ENCODE measurements around the gene FLYWCH2. TPM values are rescaled to one million over a fixed set of nuclear protein-coding genes. Genes with fewer than 3 reads are reported as not detected.

FLYWCH2 gene
- total and polyA plus RNA-seq, 10 donors = 27.5 to 98.6 (median 49.0) TPM

GRCh38 chr16:2839650-2840450 is 43.2 kb upstream of the FLYWCH2 start:
- WGBS, 5 donors = 86 to 95% (median 88%) methylated on average over 9 to 15 of the region's 15 CpGs
- TF ChIP-seq POLR2AphosphoS5 (IDR thresholded peaks at IDR 0.05) (no peak), CTCF (IDR thresholded peaks at IDR 0.05 in 8 of 11, conservative IDR thresholded peaks at IDR 0.05 in 3 of 11) (no peak), POLR2A (IDR thresholded peaks at IDR 0.05) (no peak)
- intact Hi-C loops (cut with DNase I; ENCODE audit: low total_unique reads) = no loop called here
- peaks cover 14 to 39% (median 32%) of the 10 kb centered on the region in 6 donors for H3K4me1 ChIP-seq
- H3K27me3 ChIP-seq (replicated peaks in 1 of 7) = peaks cover 0 to 36% (median 0%) of the 10 kb centered on the region in 7 donors
- H3K27ac ChIP-seq = no peak overlapping the region
- DNase-seq = peak; percentile 58
- H3K9me3 ChIP-seq = no peaks in the 10 kb centered on the region
- H3K4me3 ChIP-seq = no peak overlapping the region
- H3K36me3 ChIP-seq = no peaks in the 10 kb centered on the region

GRCh38 chr16:2840914-2841313 is 42.1 kb upstream of the FLYWCH2 start:
- DNase-seq = peak; percentile 72
- TF ChIP-seq POLR2AphosphoS5 (IDR thresholded peaks at IDR 0.05) (no peak), CTCF (IDR thresholded peaks at IDR 0.05 in 8 of 11, conservative IDR thresholded peaks at IDR 0.05 in 3 of 11) (no peak), POLR2A (IDR thresholded peaks at IDR 0.05) (no peak)
- H3K27ac ChIP-seq = peak overlapping the region in 2 of 8 donors; percentile 79 to 85
- WGBS, 5 donors = 53 to 69% (median 66%) methylated on average over 4 to 12 of the region's 12 CpGs
- H3K9me3 ChIP-seq = no peaks in the 10 kb centered on the region
- peaks cover 0 to 27% (median 0%) of the 10 kb centered on the region in 7 donors for H3K27me3 ChIP-seq (replicated peaks in 1 of 7)
- peak overlapping the region in 1 of 8 donors; percentile 50 for H3K4me3 ChIP-seq
- H3K4me1 ChIP-seq = peaks cover 14 to 39% (median 32%) of the 10 kb centered on the region in 6 donors
- intact Hi-C loops (cut with DNase I; ENCODE audit: low total_unique reads) = no loop called here
- no peaks in the 10 kb centered on the region for H3K36me3 ChIP-seq

GRCh38 chr16:2841606-2842339 is 41.2 kb upstream of the FLYWCH2 start:
- Histone ChIP-seq H3K27me3 (replicated peaks in 1 of 7) (peaks cover 0 to 19% (median 0%) of the 10 kb centered on the region in 7 donors), H3K36me3 (no peaks in the 10 kb centered on the region), H3K4me3 (peak overlapping the region in 4 of 8 donors; percentile 4 to 50 (median 12)), H3K4me1 (peaks cover 14 to 39% (median 32%) of the 10 kb centered on the region in 6 donors), H3K27ac (peak overlapping the region; percentile 8 to 85 (median 65)), H3K9me3 (no peaks in the 10 kb centered on the region)
- intact Hi-C loops (cut with DNase I; ENCODE audit: low total_unique reads) = no loop called here
- 58 to 74% (median 72%) methylated on average over 5 to 18 of the region's 18 CpGs for WGBS, 5 donors
- peak; percentile 74 for DNase-seq
- no peak for TF ChIP-seq CTCF (IDR thresholded peaks at IDR 0.05 in 8 of 11, conservative IDR thresholded peaks at IDR 0.05 in 3 of 11)
- TF ChIP-seq POLR2A (IDR thresholded peaks at IDR 0.05) = no peak
- TF ChIP-seq POLR2AphosphoS5 (IDR thresholded peaks at IDR 0.05) = no peak
